SK-N-SH (cell line): ENCODE measurements around the gene THPO. TPM values are rescaled to one million over a fixed set of nuclear protein-coding genes. Genes with fewer than 3 reads are reported as not detected.

Experiments used
- CTCF ChIA-PET: fragments of 300-600, 350-600 bp; formaldehyde crosslinking; extraction: SDS; loops from one replicate; lab custom pipeline; 2021; lab: Yijun Ruan, JAX
- POLR2A ChIA-PET: fragments of 350-600 bp; sonication (Branson Sonifier 250); formaldehyde crosslinking; extraction: SDS; loops from one replicate; lab custom pipeline; 2020; ENCODE audit warnings: antibody characterized with exemption, inconsistent platforms; lab: Yijun Ruan, JAX
- DNase-seq: peaks from one replicate; pipeline ENCODE4 v3.0.0; 2012
- H2AFZ ChIP-seq: fragments of 200-600 bp; sonication (generic); 2 replicates; pipeline ENCODE4 v1.8.1; 2016; ENCODE audit warnings: antibody characterized with exemption, mild to moderate bottlenecking, low read depth
- H3F3A ChIP-seq: fragments of 200-600 bp; sonication (generic); replicated peaks from 2 replicates; pipeline ENCODE3; 2016; ENCODE audit warnings: antibody characterized with exemption, mild to moderate bottlenecking; ENCODE audit not compliant: insufficient read depth
- H3K27ac ChIP-seq, 2 experiments: fragments of 200-500 bp in 1 of 2; fragments of 200-600 bp in 1 of 2; sonication (Bioruptor generic) in 1 of 2; sonication (generic), shearing (Covaris generic) in 1 of 2; 2 replicates each; pipeline versions ENCODE4 v1.5.1 to v1.6.1; 2014 to 2016; ENCODE audit warnings: low read depth in 2 of 2, inconsistent platforms in 1 of 2, low read length in 1 of 2, mild to moderate bottlenecking in 1 of 2, mixed read lengths in 1 of 2
- H3K27me3 ChIP-seq: fragments of 200-600 bp; sonication (generic), shearing (Covaris generic); 2 replicates; pipeline ENCODE4 v1.6.1; 2016; ENCODE audit warnings: mixed run types; ENCODE audit not compliant: insufficient read depth
- H3K36me3 ChIP-seq, 2 experiments: fragments of 200-500 bp in 1 of 2; fragments of 200-600 bp in 1 of 2; sonication (Bioruptor generic) in 1 of 2; sonication (generic) in 1 of 2; replicated peaks in 1 of 2; 2 replicates each; pipeline versions ENCODE3 to v1.5.1; 2014 to 2016; ENCODE audit warnings: low read length in 1 of 2, mild to moderate bottlenecking in 1 of 2; ENCODE audit not compliant: insufficient read depth in 2 of 2, control insufficient read depth in 1 of 2
- H3K4me1 ChIP-seq, 2 experiments: fragments of 200-500 bp in 1 of 2; fragments of 200-600 bp in 1 of 2; sonication (Bioruptor generic) in 1 of 2; sonication (generic), shearing (Covaris generic) in 1 of 2; 2 replicates each; pipeline versions ENCODE4 v1.5.1 to v1.6.1; 2014 to 2016; ENCODE audit warnings: low read depth in 1 of 2, low read length in 1 of 2, mixed run types in 1 of 2; ENCODE audit not compliant: insufficient read depth in 2 of 2, control insufficient read depth in 1 of 2
- H3K4me2 ChIP-seq: fragments of 200-600 bp; sonication (generic), shearing (Covaris generic); 2 replicates; pipeline ENCODE4 v1.6.1; 2017; ENCODE audit warnings: mixed run types
- H3K4me3 ChIP-seq, 2 experiments: fragments of 200-500 bp in 1 of 2; fragments of 200-600 bp in 1 of 2; sonication (Bioruptor generic) in 1 of 2; sonication (generic), shearing (Covaris generic) in 1 of 2; 2 replicates each; pipeline versions ENCODE4 v1.5.1 to v1.8.1; 2014 to 2016; ENCODE audit warnings: low read depth in 2 of 2, inconsistent platforms in 1 of 2, low read length in 1 of 2, mild to moderate bottlenecking in 1 of 2, mixed read lengths in 1 of 2, moderate library complexity in 1 of 2
- H3K79me2 ChIP-seq: fragments of 200-600 bp; sonication (generic); 2 replicates; pipeline ENCODE4 v1.8.1; 2017; ENCODE audit warnings: mild to moderate bottlenecking; ENCODE audit not compliant: insufficient read depth
- H3K9ac ChIP-seq: fragments of 200-600 bp; sonication (generic); 2 replicates; pipeline ENCODE4 v1.6.1; 2017; ENCODE audit warnings: mixed run types
- H3K9me2 ChIP-seq: fragments of 200-600 bp; sonication (generic); 2 replicates; pipeline ENCODE4 v1.6.1; 2017; ENCODE audit warnings: mixed run types
- H3K9me3 ChIP-seq: fragments of 200-600 bp; sonication (generic); 2 replicates; pipeline ENCODE4 v1.6.1; 2017; ENCODE audit warnings: mixed run types, mild to moderate bottlenecking, moderate library complexity
- H4K20me1 ChIP-seq: fragments of 200-600 bp; sonication (generic); 2 replicates; pipeline ENCODE4 v1.6.1; 2017; ENCODE audit warnings: mild to moderate bottlenecking, mixed run types; ENCODE audit not compliant: insufficient read depth
- CHD2 ChIP-seq: fragments of 150-350 bp; IDR thresholded peaks from 2 replicates; pipeline ENCODE4 v1.6.1; 2018; ENCODE audit warnings: low read length; ENCODE audit not compliant: partially characterized antibody
- ELF1 ChIP-seq: IDR thresholded peaks from 2 replicates; pipeline ENCODE4 v1.4.0; 2012
- EP300 ChIP-seq, 2 experiments: IDR thresholded peaks; 2 replicates each; pipeline versions ENCODE4 v1.4.0 to v1.6.1; 2012; ENCODE audit warnings: borderline replicate concordance in 1 of 2, low read depth in 1 of 2, low read length in 1 of 2
- FOSL2 ChIP-seq: IDR thresholded peaks from 2 replicates; pipeline ENCODE4 v1.4.0; 2012; ENCODE audit warnings: low read depth, mild to moderate bottlenecking, moderate library complexity, borderline replicate concordance
- GABPA ChIP-seq: IDR thresholded peaks from 2 replicates; pipeline ENCODE4 v1.4.0; 2012; ENCODE audit warnings: low read depth, mild to moderate bottlenecking
- GATA2 ChIP-seq: sonication (generic); formaldehyde crosslinking; IDR thresholded peaks from 2 replicates; pipeline ENCODE4 v1.5.0; 2020; ENCODE audit warnings: mild to moderate bottlenecking, missing genetic modification reagents
- MXI1 ChIP-seq: IDR thresholded peaks from 2 replicates; pipeline ENCODE4 v1.6.1; 2012; ENCODE audit warnings: mild to moderate bottlenecking, low read depth, low read length, improper control_type of control experiment
- NRF1 ChIP-seq: IDR thresholded peaks from 2 replicates; pipeline ENCODE4 v1.6.1; 2012; ENCODE audit warnings: low read depth, mild to moderate bottlenecking, low read length
- RAD21 ChIP-seq: IDR thresholded peaks from 2 replicates; pipeline ENCODE4 v1.6.1; 2012; ENCODE audit warnings: mild to moderate bottlenecking, low read length
- REST ChIP-seq: IDR thresholded peaks from 2 replicates; pipeline ENCODE4 v1.6.1; 2012; ENCODE audit warnings: mild to moderate bottlenecking, low read depth, low read length, moderate library complexity
- SMC3 ChIP-seq: IDR thresholded peaks from 2 replicates; pipeline ENCODE4 v1.6.1; 2012; ENCODE audit warnings: low read depth, low read length, improper control_type of control experiment
- TCF12 ChIP-seq: IDR thresholded peaks from 2 replicates; pipeline ENCODE4 v1.4.0; 2012
- YY1 ChIP-seq: IDR thresholded peaks from 2 replicates; pipeline ENCODE4 v1.4.0; 2012; ENCODE audit warnings: low read depth, mild to moderate bottlenecking
- WGBS: methylation state at CpG from one replicate; pipeline ENCODE4 v1.1.6; 2017; ENCODE audit warnings: low lambda C conversion rate; 5-methylcytosine and 5-hydroxymethylcytosine counted together
- polyA plus RNA-seq, 3 experiments: library from polyadenylated mRNA; depleted of rRNA; stranded (reverse); fragments of >200 nt; gene quantifications; 2 replicates each; pipeline ENCODE4 v1.2.3, GENCODE V29; 2012
- TF ChIP-seq, protein P1 (sequence below): fragments of 150-350 bp; IDR thresholded peaks from 2 replicates; pipeline ENCODE4 v1.6.1; 2017; ENCODE audit warnings: antibody characterized with exemption, low read length, low read depth, borderline replicate concordance
- TF ChIP-seq, protein P2 (sequence below): IDR thresholded peaks from 2 replicates; pipeline ENCODE4; 2012
- TF ChIP-seq, protein P3 (sequence below): fragments of 200-600 bp; sonication (generic); IDR thresholded peaks from 2 replicates; pipeline ENCODE4 v1.6.1; 2017; ENCODE audit warnings: antibody characterized with exemption, mild to moderate bottlenecking, moderate library complexity
- TF ChIP-seq, protein P4 (sequence below): IDR thresholded peaks from 2 replicates; pipeline ENCODE4 v1.4.0; 2012; ENCODE audit warnings: low read depth, borderline replicate concordance

THPO gene
- polyA plus RNA-seq, 1 of the 3 experiments (the other 2 are of a cell fraction), result 0.07 TPM

- TF ChIP-seq, protein P1, sequence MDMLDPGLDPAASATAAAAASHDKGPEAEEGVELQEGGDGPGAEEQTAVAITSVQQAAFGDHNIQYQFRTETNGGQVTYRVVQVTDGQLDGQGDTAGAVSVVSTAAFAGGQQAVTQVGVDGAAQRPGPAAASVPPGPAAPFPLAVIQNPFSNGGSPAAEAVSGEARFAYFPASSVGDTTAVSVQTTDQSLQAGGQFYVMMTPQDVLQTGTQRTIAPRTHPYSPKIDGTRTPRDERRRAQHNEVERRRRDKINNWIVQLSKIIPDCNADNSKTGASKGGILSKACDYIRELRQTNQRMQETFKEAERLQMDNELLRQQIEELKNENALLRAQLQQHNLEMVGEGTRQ, result no peak
- TF ChIP-seq CHD2 (no peak), NRF1 (no peak)
Observed at GRCh38 chr3:184360070-184360928, 17.7 kb downstream of the THPO start (continued).

- H3F3A ChIP-seq, result peaks cover 10% of the 10 kb centered on the region
- no peaks in the 10 kb centered on the region for H3K27me3 ChIP-seq
- H3K4me2 ChIP-seq, result no peak overlapping the region
- H3K4me3 ChIP-seq, result no peak overlapping the region
- TF ChIP-seq, protein P1, result no peak
- TF ChIP-seq RAD21 (no peak), NRF1 (no peak), YY1 (no peak), MXI1 (no peak), SMC3 (no peak), TCF12 (no peak), FOSL2 (no peak), GATA2 (CRISPR knock-in tag) (no peak), CHD2 (no peak), REST (no peak), GABPA (no peak), ELF1 (no peak), EP300 (IDR thresholded peaks at IDR 0.05; ENCODE audit: borderline replicate concordance in 1 of 2, low read depth in 1 of 2, low read length in 1 of 2) (no peak)
- TF ChIP-seq, protein P2, sequence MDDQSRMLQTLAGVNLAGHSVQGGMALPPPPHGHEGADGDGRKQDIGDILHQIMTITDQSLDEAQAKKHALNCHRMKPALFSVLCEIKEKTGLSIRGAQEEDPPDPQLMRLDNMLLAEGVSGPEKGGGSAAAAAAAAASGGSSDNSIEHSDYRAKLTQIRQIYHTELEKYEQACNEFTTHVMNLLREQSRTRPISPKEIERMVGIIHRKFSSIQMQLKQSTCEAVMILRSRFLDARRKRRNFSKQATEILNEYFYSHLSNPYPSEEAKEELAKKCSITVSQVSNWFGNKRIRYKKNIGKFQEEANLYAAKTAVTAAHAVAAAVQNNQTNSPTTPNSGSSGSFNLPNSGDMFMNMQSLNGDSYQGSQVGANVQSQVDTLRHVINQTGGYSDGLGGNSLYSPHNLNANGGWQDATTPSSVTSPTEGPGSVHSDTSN, result no peak
- TF ChIP-seq, protein P3, sequence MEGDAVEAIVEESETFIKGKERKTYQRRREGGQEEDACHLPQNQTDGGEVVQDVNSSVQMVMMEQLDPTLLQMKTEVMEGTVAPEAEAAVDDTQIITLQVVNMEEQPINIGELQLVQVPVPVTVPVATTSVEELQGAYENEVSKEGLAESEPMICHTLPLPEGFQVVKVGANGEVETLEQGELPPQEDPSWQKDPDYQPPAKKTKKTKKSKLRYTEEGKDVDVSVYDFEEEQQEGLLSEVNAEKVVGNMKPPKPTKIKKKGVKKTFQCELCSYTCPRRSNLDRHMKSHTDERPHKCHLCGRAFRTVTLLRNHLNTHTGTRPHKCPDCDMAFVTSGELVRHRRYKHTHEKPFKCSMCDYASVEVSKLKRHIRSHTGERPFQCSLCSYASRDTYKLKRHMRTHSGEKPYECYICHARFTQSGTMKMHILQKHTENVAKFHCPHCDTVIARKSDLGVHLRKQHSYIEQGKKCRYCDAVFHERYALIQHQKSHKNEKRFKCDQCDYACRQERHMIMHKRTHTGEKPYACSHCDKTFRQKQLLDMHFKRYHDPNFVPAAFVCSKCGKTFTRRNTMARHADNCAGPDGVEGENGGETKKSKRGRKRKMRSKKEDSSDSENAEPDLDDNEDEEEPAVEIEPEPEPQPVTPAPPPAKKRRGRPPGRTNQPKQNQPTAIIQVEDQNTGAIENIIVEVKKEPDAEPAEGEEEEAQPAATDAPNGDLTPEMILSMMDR, result no peak
- TF ChIP-seq, protein P4, sequence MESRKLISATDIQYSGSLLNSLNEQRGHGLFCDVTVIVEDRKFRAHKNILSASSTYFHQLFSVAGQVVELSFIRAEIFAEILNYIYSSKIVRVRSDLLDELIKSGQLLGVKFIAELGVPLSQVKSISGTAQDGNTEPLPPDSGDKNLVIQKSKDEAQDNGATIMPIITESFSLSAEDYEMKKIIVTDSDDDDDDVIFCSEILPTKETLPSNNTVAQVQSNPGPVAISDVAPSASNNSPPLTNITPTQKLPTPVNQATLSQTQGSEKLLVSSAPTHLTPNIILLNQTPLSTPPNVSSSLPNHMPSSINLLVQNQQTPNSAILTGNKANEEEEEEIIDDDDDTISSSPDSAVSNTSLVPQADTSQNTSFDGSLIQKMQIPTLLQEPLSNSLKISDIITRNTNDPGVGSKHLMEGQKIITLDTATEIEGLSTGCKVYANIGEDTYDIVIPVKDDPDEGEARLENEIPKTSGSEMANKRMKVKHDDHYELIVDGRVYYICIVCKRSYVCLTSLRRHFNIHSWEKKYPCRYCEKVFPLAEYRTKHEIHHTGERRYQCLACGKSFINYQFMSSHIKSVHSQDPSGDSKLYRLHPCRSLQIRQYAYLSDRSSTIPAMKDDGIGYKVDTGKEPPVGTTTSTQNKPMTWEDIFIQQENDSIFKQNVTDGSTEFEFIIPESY, result no peak
- TF ChIP-seq, all 33 proteins: peak for 0
- WGBS, result 94% methylated on average over 9 of the region's 9 CpGs
- H3K79me2 ChIP-seq, result peaks cover 31% of the 10 kb centered on the region
- H4K20me1 ChIP-seq, result peaks cover 9% of the 10 kb centered on the region; the same call in 1 of the 2 replicates
- DNase-seq, result no peak
- no peak overlapping the region for H2AFZ ChIP-seq
- peaks cover 6 to 21% of the 10 kb centered on the region in 2 experiments for H3K36me3 ChIP-seq
- H3K4me1 ChIP-seq, result peaks cover 10 to 18% of the 10 kb centered on the region in 2 experiments; a peak in 2 of 4 replicates
- CTCF ChIA-PET, result interaction anchor here (0.8 to 1.5 kb wide), 8 partner anchors 9 to 184 kb away, joined by 3 to 6 read pairs (median 4); partner anchors contain the start of gene EEF1AKMT4
- no peak overlapping the region for H3K27ac ChIP-seq
- H3K9me2 ChIP-seq, result no peaks in the 10 kb centered on the region
- no peak overlapping the region for H3K9ac ChIP-seq
- POLR2A ChIA-PET, result interaction anchor here (1.1 kb wide), 1 partner anchor 22 kb away, joined by 3 read pairs; the partner anchor contains the start of gene FAM131A
- H3K9me3 ChIP-seq, result no peaks in the 10 kb centered on the region
Observed at GRCh38 chr3:184359610-184360009, 18.4 kb downstream of the THPO start.
